ENCODE data around the gene C1orf116.

C1orf116 gene

DNA sequence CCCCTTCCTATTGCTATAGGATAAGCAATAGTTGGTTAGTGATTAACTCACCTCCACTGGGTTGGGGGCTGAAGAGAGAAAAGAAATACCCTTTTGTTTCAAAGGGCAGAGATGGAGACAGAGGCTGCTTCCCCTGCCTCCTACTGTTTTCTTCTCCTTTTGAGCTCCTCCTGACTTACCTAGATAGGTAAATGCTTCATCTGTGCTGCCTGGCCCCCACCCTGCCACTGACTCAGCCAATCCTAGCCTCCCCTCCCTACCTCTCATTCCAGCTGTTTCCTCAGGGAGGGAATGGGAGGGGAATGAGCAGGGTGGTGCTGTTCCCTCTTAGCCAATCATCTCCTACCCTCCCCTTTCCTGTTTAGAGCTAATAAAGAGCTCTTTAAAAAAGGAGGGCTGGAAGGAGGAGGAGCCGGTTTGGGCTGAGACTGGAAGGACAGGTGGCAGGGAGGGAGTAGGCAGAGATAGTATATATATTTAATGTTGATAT is at the start of gene C1orf116:
Gene C1orf116 (minus strand): TSS at position 229 of the 490 bp plus-strand sequence. CDS start 5,158 bp downstream, outside the sequence.
- H3K9ac ChIP-seq (ENCODE audit: low read length in 5 of 5), result no peak within 1 kb of the TSS
- no peaks in the 10 kb centered on the region for H3K9me3 ChIP-seq (ENCODE audit: control insufficient read depth in 5 of 5, low read length in 5 of 5)
- no peak within 1 kb of the TSS for H3K27ac ChIP-seq (ENCODE audit: low read depth, low read length)
- H3K27me3 ChIP-seq (ENCODE audit: control insufficient read depth in 5 of 5, insufficient read depth in 4 of 5, low read length in 5 of 5), result peaks cover 0 to 8% (median 8%) of the 10 kb centered on the region in 5 donors
- H3K4me1 ChIP-seq (ENCODE audit: control insufficient read depth in 5 of 5, insufficient read depth in 5 of 5, low read length in 5 of 5), result no peaks in the 10 kb centered on the region
- no peaks in the 10 kb centered on the region for H3K36me3 ChIP-seq (ENCODE audit: control insufficient read depth in 5 of 5, insufficient read depth in 5 of 5, low read length in 5 of 5)
- H3K4me3 ChIP-seq (ENCODE audit: low read depth in 1 of 5, low read length in 5 of 5), result no peak within 1 kb of the TSS

DNA sequence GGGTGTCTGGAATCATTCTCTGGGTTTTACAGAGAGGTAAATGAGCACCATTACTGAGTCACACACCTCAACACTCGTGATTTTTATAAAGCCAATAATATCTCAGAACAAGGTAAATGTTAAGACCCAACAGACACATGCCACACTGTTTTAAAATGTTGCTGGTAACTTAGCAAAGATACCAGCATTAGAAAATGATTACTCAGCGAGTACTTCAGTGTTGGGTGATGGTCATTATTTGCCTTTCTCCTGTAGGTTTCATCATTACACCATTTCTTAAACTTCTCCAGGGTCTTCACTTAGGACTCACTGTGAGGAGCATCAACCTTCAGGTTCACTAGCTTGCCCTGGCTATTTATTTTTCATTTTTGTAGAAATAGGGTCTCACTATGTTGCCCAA is 49.2 kb upstream of the C1orf116 start:
- H3K27me3 ChIP-seq (ENCODE audit: control insufficient read depth in 5 of 5, insufficient read depth in 4 of 5, low read length in 5 of 5), result no peaks in the 10 kb centered on the region
- H3K36me3 ChIP-seq (ENCODE audit: control insufficient read depth in 5 of 5, insufficient read depth in 5 of 5, low read length in 5 of 5), result peaks cover 2 to 10% (median 5%) of the 10 kb centered on the region in 5 donors
- H3K9me3 ChIP-seq (ENCODE audit: control insufficient read depth in 5 of 5, low read length in 5 of 5), result no peaks in the 10 kb centered on the region
- H3K4me1 ChIP-seq (ENCODE audit: control insufficient read depth in 5 of 5, insufficient read depth in 5 of 5, low read length in 5 of 5), result no peaks in the 10 kb centered on the region
- no peak overlapping the region for H3K9ac ChIP-seq (ENCODE audit: low read length in 5 of 5)
- no peak overlapping the region for H3K27ac ChIP-seq (ENCODE audit: low read depth, low read length)
- H3K4me3 ChIP-seq (ENCODE audit: low read depth in 1 of 5, low read length in 5 of 5), result no peak overlapping the region

DNA sequence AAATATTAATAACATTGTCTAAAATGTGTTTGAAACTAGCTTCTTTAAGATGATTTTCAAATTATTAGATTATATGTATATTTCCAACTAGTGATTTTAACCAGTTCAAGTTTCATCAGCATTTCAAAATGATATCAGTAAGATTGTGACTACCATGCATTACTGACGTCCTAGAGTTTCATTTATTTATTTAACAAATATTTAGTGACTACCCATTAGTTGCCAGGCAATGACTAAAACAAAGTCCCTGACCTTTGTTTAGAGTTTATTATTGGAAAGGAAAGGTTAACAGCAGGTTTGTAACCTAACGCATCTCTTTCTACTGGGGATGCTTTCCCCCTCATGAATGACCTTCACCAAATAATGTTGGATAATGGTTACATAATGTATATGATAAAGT is 48.5 kb upstream of the C1orf116 start:
- Histone ChIP-seq H3K27me3 (ENCODE audit: control insufficient read depth in 5 of 5, insufficient read depth in 4 of 5, low read length in 5 of 5) (no peaks in the 10 kb centered on the region), H3K9ac (ENCODE audit: low read length in 5 of 5) (no peak overlapping the region), H3K27ac (ENCODE audit: low read depth, low read length) (no peak overlapping the region), H3K4me1 (ENCODE audit: control insufficient read depth in 5 of 5, insufficient read depth in 5 of 5, low read length in 5 of 5) (no peaks in the 10 kb centered on the region), H3K4me3 (ENCODE audit: low read depth in 1 of 5, low read length in 5 of 5) (no peak overlapping the region), H3K36me3 (ENCODE audit: control insufficient read depth in 5 of 5, insufficient read depth in 5 of 5, low read length in 5 of 5) (peaks cover 2 to 10% (median 5%) of the 10 kb centered on the region in 5 donors), H3K9me3 (ENCODE audit: control insufficient read depth in 5 of 5, low read length in 5 of 5) (no peaks in the 10 kb centered on the region)

DNA sequence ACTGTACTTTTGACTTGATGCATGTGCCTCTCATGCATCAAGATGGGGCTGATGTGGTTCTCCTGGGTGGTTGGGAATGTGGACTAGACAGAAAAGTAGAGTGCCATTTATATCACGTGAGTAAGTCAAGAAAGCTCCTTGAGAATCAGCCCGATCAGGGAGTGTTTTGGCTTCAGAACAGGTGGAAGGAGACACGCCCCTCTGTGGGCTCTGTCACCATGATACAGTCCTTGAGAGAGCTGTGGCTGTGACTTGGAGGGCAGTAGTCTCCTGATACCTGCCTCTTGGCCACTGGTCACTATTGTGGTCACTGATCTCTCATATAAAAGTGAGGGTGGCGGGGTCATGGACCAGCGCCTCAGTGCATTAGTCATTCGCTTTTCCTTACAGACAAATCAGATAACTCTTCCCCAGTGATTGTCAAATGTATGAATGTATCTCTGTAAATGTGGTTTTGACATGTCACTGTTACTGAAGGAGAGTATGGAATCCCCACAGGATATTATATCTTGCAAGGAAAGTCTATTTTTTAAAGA is 47.2 kb upstream of the C1orf116 start:
- H3K36me3 ChIP-seq (ENCODE audit: control insufficient read depth in 5 of 5, insufficient read depth in 5 of 5, low read length in 5 of 5), result peaks cover 2 to 17% (median 5%) of the 10 kb centered on the region in 5 donors
- no peaks in the 10 kb centered on the region for H3K9me3 ChIP-seq (ENCODE audit: control insufficient read depth in 5 of 5, low read length in 5 of 5)
- no peak overlapping the region for H3K27ac ChIP-seq (ENCODE audit: low read depth, low read length)
- no peak overlapping the region for H3K9ac ChIP-seq (ENCODE audit: low read length in 5 of 5)
- no peaks in the 10 kb centered on the region for H3K4me1 ChIP-seq (ENCODE audit: control insufficient read depth in 5 of 5, insufficient read depth in 5 of 5, low read length in 5 of 5)
- H3K27me3 ChIP-seq (ENCODE audit: control insufficient read depth in 5 of 5, insufficient read depth in 4 of 5, low read length in 5 of 5), result no peaks in the 10 kb centered on the region
- no peak overlapping the region for H3K4me3 ChIP-seq (ENCODE audit: low read depth in 1 of 5, low read length in 5 of 5)

DNA sequence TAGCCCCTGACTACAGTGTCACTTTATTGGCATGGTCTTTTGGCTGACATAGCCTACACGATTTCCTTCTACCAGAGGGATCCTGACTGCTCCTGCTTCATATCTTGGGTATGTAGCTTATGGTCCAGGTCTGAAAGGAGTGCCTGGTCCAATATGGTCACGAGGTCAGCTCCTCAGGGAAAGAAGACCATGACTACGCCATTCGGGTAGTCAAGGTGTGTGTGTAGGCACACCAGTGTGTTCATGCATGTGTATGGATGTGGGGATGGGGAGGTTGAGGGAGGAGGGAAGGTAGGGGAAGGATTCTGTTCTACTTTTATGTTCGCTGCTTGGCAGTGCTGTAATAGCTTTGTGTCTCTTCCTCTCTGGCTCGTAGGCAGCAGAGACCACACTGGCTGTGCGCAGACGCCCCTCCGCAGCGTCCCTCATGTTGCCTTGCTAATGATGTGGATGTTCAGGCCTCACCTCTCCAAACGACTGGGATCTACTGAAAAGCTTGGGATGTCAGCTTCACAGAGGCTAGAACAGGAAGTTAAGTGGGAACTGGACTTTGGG is 46.1 kb upstream of the C1orf116 start:
- peaks cover 2 to 19% (median 5%) of the 10 kb centered on the region in 5 donors for H3K36me3 ChIP-seq (ENCODE audit: control insufficient read depth in 5 of 5, insufficient read depth in 5 of 5, low read length in 5 of 5)
- H3K27ac ChIP-seq (ENCODE audit: low read depth, low read length), result no peak overlapping the region
- no peak overlapping the region for H3K9ac ChIP-seq (ENCODE audit: low read length in 5 of 5)
- no peak overlapping the region for H3K4me3 ChIP-seq (ENCODE audit: low read depth in 1 of 5, low read length in 5 of 5)
- H3K4me1 ChIP-seq (ENCODE audit: control insufficient read depth in 5 of 5, insufficient read depth in 5 of 5, low read length in 5 of 5), result no peaks in the 10 kb centered on the region
- H3K27me3 ChIP-seq (ENCODE audit: control insufficient read depth in 5 of 5, insufficient read depth in 4 of 5, low read length in 5 of 5), result no peaks in the 10 kb centered on the region
- H3K9me3 ChIP-seq (ENCODE audit: control insufficient read depth in 5 of 5, low read length in 5 of 5), result no peaks in the 10 kb centered on the region

DNA sequence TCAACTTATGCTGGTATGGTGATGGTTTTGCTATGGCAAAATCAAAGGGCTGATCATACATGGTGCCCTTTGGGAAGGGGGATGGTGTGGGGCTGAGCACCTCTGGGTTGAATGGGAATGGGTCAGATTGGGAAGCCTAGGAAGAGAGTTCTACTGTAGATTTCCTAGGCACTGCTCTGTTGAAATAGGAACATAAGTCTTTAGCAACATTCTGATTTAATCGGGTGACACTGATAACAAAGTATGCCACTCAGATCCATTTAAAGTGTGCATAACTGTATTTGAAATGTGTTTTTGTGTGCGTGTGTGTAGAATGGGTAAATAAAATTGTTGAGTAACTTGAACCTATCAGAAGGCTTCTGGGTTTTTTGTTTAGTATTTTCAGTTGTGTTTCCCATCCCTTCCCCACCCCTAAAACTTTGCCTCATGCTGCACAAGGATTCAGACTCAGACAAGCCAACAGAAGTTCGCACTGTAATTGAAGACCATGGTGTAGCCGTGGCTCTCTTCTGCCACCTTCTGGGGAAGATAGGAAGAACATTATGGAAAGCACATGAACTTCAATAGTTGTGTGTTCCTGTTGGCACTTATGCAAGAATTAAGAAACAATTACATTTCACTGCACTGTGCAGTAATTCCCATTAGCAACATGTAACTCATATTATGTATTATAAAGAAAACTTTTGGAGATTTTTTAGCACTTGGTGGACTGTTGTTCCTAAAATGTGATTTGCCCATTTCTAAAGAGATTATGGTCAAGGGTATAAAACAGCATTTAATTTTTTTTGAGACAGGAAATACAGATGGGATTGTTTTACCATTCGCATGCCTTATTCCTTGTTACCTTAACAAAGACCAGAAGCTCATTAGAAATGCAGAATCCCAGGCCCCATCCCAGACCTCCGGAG is 45.2 kb upstream of the C1orf116 start:
- Histone ChIP-seq H3K9ac (ENCODE audit: low read length in 5 of 5) (no peak overlapping the region), H3K4me3 (ENCODE audit: low read depth in 1 of 5, low read length in 5 of 5) (no peak overlapping the region), H3K36me3 (ENCODE audit: control insufficient read depth in 5 of 5, insufficient read depth in 5 of 5, low read length in 5 of 5) (peaks cover 4 to 21% (median 7%) of the 10 kb centered on the region in 5 donors), H3K27ac (ENCODE audit: low read depth, low read length) (no peak overlapping the region), H3K9me3 (ENCODE audit: control insufficient read depth in 5 of 5, low read length in 5 of 5) (no peaks in the 10 kb centered on the region), H3K4me1 (ENCODE audit: control insufficient read depth in 5 of 5, insufficient read depth in 5 of 5, low read length in 5 of 5) (no peaks in the 10 kb centered on the region), H3K27me3 (ENCODE audit: control insufficient read depth in 5 of 5, insufficient read depth in 4 of 5, low read length in 5 of 5) (no peaks in the 10 kb centered on the region)

DNA sequence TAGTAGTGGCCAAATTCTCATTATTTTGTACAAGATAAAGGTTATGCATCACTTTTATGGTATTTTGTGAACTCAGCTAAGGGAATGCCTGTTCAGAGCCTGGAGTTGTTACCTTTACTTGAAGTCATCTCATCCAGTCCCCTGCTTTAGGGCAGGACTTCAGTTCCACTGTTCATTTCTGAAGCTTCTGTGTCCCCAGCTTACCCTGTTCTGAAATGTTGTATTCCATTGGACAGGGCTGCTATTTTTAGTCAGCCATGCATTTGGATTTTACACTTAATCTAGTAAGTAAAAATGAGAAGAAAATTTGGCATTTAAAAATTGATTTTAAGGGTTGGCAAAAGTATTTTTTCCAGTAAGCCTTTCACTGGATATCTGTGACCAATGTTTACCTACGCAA is 44.5 kb upstream of the C1orf116 start:
- H3K9me3 ChIP-seq (ENCODE audit: control insufficient read depth in 5 of 5, low read length in 5 of 5), result no peaks in the 10 kb centered on the region
- H3K27me3 ChIP-seq (ENCODE audit: control insufficient read depth in 5 of 5, insufficient read depth in 4 of 5, low read length in 5 of 5), result no peaks in the 10 kb centered on the region
- no peak overlapping the region for H3K4me3 ChIP-seq (ENCODE audit: low read depth in 1 of 5, low read length in 5 of 5)
- H3K36me3 ChIP-seq (ENCODE audit: control insufficient read depth in 5 of 5, insufficient read depth in 5 of 5, low read length in 5 of 5), result peaks cover 5 to 28% (median 13%) of the 10 kb centered on the region in 5 donors
- no peak overlapping the region for H3K9ac ChIP-seq (ENCODE audit: low read length in 5 of 5)
- H3K4me1 ChIP-seq (ENCODE audit: control insufficient read depth in 5 of 5, insufficient read depth in 5 of 5, low read length in 5 of 5), result no peaks in the 10 kb centered on the region
- H3K27ac ChIP-seq (ENCODE audit: low read depth, low read length), result no peak overlapping the region

DNA sequence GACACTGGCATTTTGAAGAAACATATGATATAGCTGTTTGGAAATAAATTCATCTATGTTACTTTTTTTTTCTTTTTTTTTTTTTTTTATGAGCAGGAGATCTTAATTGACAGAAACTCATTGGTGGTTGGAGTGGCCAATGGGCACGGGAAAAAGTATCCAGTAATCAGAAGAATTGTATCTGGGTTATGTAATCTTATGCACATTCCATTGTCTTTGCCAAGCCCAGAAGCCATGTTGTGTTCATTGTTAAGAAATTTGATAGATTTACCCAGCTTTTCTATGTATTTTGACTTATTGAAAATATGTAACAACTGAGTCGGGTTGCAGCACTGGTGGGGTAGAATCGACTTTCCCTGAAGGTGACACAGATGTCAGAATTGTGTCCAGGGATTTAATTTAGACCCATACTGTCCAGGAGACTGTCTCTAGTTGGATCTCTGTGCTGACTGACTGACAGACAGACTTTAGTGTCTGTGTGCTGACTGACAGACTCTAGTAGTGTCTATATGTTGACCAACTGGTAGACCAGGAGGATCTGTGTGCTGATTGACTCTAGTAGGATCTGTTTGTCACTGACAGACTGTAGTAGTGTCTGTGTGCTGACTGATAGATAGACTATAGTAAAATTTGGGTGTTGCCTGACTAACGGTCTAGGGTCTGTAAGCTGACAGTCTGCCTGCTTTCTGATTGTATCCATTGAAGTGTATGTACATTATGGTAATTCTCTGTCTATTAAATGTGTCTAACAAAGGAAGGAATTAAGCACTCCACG is 43.8 kb upstream of the C1orf116 start:
- Histone ChIP-seq H3K9ac (ENCODE audit: low read length in 5 of 5) (no peak overlapping the region), H3K9me3 (ENCODE audit: control insufficient read depth in 5 of 5, low read length in 5 of 5) (peaks cover 0 to under 1% (median 0%) of the 10 kb centered on the region in 5 donors), H3K4me3 (ENCODE audit: low read depth in 1 of 5, low read length in 5 of 5) (no peak overlapping the region), H3K27ac (ENCODE audit: low read depth, low read length) (no peak overlapping the region), H3K27me3 (ENCODE audit: control insufficient read depth in 5 of 5, insufficient read depth in 4 of 5, low read length in 5 of 5) (peaks cover 0 to 1% (median 0%) of the 10 kb centered on the region in 5 donors), H3K4me1 (ENCODE audit: control insufficient read depth in 5 of 5, insufficient read depth in 5 of 5, low read length in 5 of 5) (peaks cover 0 to 1% (median 0%) of the 10 kb centered on the region in 5 donors), H3K36me3 (ENCODE audit: control insufficient read depth in 5 of 5, insufficient read depth in 5 of 5, low read length in 5 of 5) (peaks cover 5 to 34% (median 19%) of the 10 kb centered on the region in 5 donors)

DNA sequence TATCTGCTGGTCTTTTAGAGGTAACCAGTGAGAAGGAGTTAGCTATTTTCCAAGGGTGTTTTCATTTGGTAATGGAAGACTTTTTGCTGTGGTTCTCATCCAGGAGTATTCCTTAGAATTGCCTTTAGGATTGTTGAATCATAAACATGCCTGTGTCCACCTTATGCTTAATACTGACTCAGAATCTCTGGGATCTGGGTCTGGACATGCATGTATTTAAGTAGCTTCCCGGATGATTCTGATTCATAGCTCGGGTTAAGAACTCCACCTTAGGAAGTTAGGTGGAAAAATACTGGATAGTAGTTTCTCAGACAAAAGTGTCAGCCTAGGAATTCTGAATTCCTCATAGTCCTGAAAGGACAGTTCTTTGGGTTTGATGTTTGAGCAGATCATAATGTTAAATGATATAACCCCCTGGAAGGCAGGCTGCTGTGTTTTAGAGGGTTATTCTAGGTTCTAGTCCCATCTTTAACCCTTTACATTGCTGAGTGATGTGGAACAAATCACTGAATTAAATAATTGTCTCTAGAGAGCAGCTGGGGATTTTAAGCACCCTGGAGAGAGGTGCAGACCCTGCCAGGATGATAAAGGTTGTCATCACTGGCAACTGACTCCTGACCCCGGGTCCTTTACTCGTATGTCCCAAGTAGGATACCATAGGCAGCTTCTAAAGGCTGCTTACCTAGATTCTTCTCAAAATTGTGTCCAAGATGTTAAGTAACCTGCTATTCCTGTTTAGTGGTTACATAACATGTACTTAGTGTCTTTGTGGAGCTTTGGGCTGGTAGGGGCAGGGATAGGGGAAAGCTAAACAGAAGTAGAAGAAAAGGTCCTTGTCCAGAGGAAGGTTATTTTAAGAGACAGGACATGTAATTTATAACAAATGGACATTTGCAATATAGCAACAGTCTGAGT is 41.6 kb upstream of the C1orf116 start:
- Histone ChIP-seq H3K27ac (ENCODE audit: low read depth, low read length) (no peak overlapping the region), H3K36me3 (ENCODE audit: control insufficient read depth in 5 of 5, insufficient read depth in 5 of 5, low read length in 5 of 5) (peaks cover 8 to 49% (median 32%) of the 10 kb centered on the region in 5 donors), H3K9me3 (ENCODE audit: control insufficient read depth in 5 of 5, low read length in 5 of 5) (peaks cover 0 to 2% (median 0%) of the 10 kb centered on the region in 5 donors), H3K27me3 (ENCODE audit: control insufficient read depth in 5 of 5, insufficient read depth in 4 of 5, low read length in 5 of 5) (peaks cover 0 to 2% (median 0%) of the 10 kb centered on the region in 5 donors), H3K9ac (ENCODE audit: low read length in 5 of 5) (no peak overlapping the region), H3K4me3 (ENCODE audit: low read depth in 1 of 5, low read length in 5 of 5) (no peak overlapping the region), H3K4me1 (ENCODE audit: control insufficient read depth in 5 of 5, insufficient read depth in 5 of 5, low read length in 5 of 5) (peaks cover 0 to 6% (median 0%) of the 10 kb centered on the region in 5 donors)

Data from subcutaneous abdominal adipose tissue (tissue), 5 donors.